Retina (tissue), 1 donor: Measurements from ENCODE around the gene NPIPB2.

ENCODE experiments used
- DNase-seq: peaks from one replicate; pipeline ENCODE4 v3.0.0-alpha.2; 2016

The NPIPB2 gene

DNA sequence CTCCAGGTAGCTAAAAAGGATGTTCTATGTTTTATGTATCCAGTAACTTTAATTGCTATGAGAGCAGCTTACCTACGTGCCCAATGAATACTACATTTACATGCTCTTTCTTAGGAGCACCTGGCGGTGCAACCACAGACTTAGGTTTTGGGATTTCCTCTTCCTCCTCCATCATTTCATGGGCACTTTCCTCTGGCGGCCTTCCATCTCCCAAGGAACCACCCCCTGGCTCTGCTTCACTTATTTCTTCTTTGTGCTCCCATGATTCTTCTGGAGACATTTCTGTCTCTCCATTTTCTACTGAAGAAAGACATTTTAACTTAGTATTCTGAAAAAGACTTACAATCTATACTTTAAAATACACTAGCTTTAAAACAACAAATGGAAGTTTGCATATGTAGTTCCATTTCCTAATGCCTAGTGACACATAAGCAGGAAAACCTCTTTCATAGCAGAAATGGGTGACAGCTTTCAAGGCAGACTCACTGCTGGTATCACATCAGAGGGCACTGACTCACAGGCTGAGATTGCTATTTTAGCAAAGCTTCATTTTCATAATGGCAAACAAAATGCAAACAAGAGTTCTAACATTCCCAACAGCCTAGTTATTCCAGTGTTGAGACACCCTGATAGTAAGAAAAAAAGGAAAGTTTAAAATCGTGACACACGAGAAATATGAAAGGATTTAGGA is 45.2 kb downstream of the NPIPB2 start:
- no peak for DNase-seq

DNA sequence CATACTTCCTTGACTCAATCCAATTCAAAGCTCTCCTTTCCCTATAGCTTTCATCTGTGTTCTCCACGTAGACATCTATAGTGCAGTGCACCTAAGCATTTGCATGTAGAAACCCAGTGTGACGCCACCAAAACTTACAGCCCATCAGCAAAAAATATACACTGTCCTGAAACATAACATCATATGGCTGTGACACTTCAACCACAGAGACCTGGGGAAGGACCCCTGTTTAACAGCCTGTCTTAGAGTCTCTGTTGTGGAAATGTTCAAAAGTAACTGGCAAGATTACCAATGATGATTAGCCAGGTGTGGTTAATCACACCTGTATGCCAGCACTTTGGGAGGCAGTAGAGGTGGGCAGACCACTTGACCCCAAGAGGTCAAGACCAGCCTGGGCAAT is 48.3 kb downstream of the NPIPB2 start:
- no peak for DNase-seq

- no peak for DNase-seq
Measured at GRCh38 chr16:11892761-11893160, 49.1 kb downstream of the NPIPB2 start.

GRCh38 chr16:11890231-11890965 is 51.4 kb downstream of the NPIPB2 start:
- no peak for DNase-seq

- DNase-seq: no peak
Measured at GRCh38 chr16:11886881-11887280, 55.0 kb downstream of the NPIPB2 start.

DNA sequence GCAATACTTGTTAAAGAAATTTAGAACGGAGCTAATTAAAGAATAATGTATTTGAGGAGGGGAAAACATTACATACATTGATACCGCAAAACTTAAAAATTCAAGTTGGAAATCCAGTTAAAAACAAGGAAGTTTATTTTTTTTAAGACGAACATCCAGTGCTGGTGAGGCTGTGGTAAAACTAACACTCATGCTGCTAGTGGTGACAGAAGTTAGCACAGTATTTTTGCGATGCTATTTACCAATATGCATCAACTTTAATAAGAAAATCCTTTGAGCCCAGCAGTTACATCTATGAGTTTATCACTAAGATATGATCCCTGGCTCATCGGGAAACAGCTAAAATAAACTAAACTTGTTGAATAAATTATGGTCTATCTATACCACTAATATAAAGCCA is 57.8 kb downstream of the NPIPB2 start:
- DNase-seq: no peak

GRCh38 chr16:11880007-11880406 is 61.8 kb downstream of the NPIPB2 start:
- no peak for DNase-seq

- DNase-seq: no peak
Measured at GRCh38 chr16:11877374-11877773, 64.5 kb downstream of the NPIPB2 start.
